Ramos (cell line): ENCODE measurements around the gene ORM1.

Experiments used
- in situ Hi-C: fragments of 300-500 bp; cut with MboI; formaldehyde crosslinking; loops from one replicate; pipeline ENCODE4 v1.14.3; 2022; ENCODE audit warnings: low sequenced_read_pairs; ENCODE audit not compliant: unreplicated experiment

The ORM1 gene

GRCh38 chr9:114286146-114286679 is 36.7 kb upstream of the ORM1 start:
- in situ Hi-C loops, result loop anchor here (25.0 kb wide), 1 partner anchor 174 kb away; no protein-coding TSS in a partner anchor

- in situ Hi-C loops, result loop anchor here (25.0 kb wide), 1 partner anchor 175 kb away; no protein-coding TSS in a partner anchor
These were observed 35.7 kb upstream of the ORM1 start for GRCh38 chr9:114287001-114287762.

GRCh38 chr9:114287763-114288192 is 35.1 kb upstream of the ORM1 start:
- in situ Hi-C loops, result loop anchor here (25.0 kb wide), 1 partner anchor 175 kb away; no protein-coding TSS in a partner anchor

- in situ Hi-C loops, result loop anchor here (25.0 kb wide), 1 partner anchor 176 kb away; no protein-coding TSS in a partner anchor
These were observed 34.5 kb upstream of the ORM1 start for GRCh38 chr9:114288193-114289091.

GRCh38 chr9:114289106-114289505 is 33.8 kb upstream of the ORM1 start:
- in situ Hi-C loops, result loop anchor here (25.0 kb wide), 1 partner anchor 177 kb away; no protein-coding TSS in a partner anchor

GRCh38 chr9:114289571-114290481 is 33.1 kb upstream of the ORM1 start:
- in situ Hi-C loops, result loop anchor here (25.0 kb wide), 1 partner anchor 178 kb away; no protein-coding TSS in a partner anchor

GRCh38 chr9:114290561-114290986 is 32.3 kb upstream of the ORM1 start:
- in situ Hi-C loops, result loop anchor here (25.0 kb wide), 1 partner anchor 178 kb away; no protein-coding TSS in a partner anchor

GRCh38 chr9:114291064-114291474 is 31.8 kb upstream of the ORM1 start:
- in situ Hi-C loops, result loop anchor here (25.0 kb wide), 1 partner anchor 179 kb away; no protein-coding TSS in a partner anchor

- in situ Hi-C loops, result loop anchor here (25.0 kb wide), 1 partner anchor 180 kb away; no protein-coding TSS in a partner anchor
These were observed 30.9 kb upstream of the ORM1 start for GRCh38 chr9:114291886-114292590.

- in situ Hi-C loops, result loop anchor here (25.0 kb wide), 1 partner anchor 182 kb away; no protein-coding TSS in a partner anchor
These were observed 28.2 kb upstream of the ORM1 start for GRCh38 chr9:114294664-114295063.

- in situ Hi-C loops, result loop anchor here (25.0 kb wide), 1 partner anchor 184 kb away; no protein-coding TSS in a partner anchor
These were observed 26.6 kb upstream of the ORM1 start for GRCh38 chr9:114296338-114296737.

GRCh38 chr9:114299286-114300152 is 23.4 kb upstream of the ORM1 start:
- in situ Hi-C loops, result loop anchor here (25.0 kb wide), 1 partner anchor 187 kb away; no protein-coding TSS in a partner anchor

- in situ Hi-C loops, result no loop called here
These were observed 22.6 kb upstream of the ORM1 start for GRCh38 chr9:114300153-114300845.

- in situ Hi-C loops, result no loop called here
These were observed 21.8 kb upstream of the ORM1 start for GRCh38 chr9:114300846-114301797.

- in situ Hi-C loops, result no loop called here
These were observed 20.9 kb upstream of the ORM1 start for GRCh38 chr9:114301798-114302565.
